Activated CD8-positive, alpha-beta T cell treated with anti-CD3 and anti-CD28 coated beads for 36 hours (primary cell): ENCODE measurements around the gene GJB5. TPM values are rescaled to one million over a fixed set of nuclear protein-coding genes. Genes with fewer than 3 reads are reported as not detected.

Experiments
- ATAC-seq: fragments of 200-7000 bp; cut with Tn5 transposase; one replicate; pipeline ENCODE4 v1.10.0; 2021; ENCODE audit warnings: mild to moderate bottlenecking, moderate library complexity
- CTCF ChIA-PET: fragments of 350-600 bp; sonication (Branson Sonifier 250); formaldehyde crosslinking; loops from one replicate; lab custom pipeline; 2021; ENCODE audit warnings: antibody characterized with exemption; lab: Charles Lee
- POLR2A ChIA-PET: fragments of 350-600 bp; sonication (Branson Sonifier 250); formaldehyde crosslinking; loops from one replicate; lab custom pipeline; 2021; ENCODE audit warnings: antibody characterized with exemption; lab: Charles Lee
- DNase-seq: peaks from one replicate; pipeline ENCODE4 v3.0.0-alpha.2; 2020
- H3K27ac Mint-ChIP-seq: one replicate; pipeline ENCODE4 v1.8.0; 2021; ENCODE audit warnings: mild to moderate bottlenecking, mixed read lengths
- H3K27me3 Mint-ChIP-seq: one replicate; pipeline ENCODE4 v1.8.0; 2021; ENCODE audit warnings: mixed read lengths
- H3K36me3 Mint-ChIP-seq: one replicate; pipeline ENCODE4 v1.8.0; 2021; ENCODE audit warnings: low read depth, mixed read lengths
- H3K4me1 Mint-ChIP-seq: one replicate; pipeline ENCODE4 v1.8.0; 2021; ENCODE audit warnings: low read depth, mixed read lengths
- H3K4me3 Mint-ChIP-seq: one replicate; pipeline ENCODE4 v1.8.0; 2021; ENCODE audit warnings: mild to moderate bottlenecking, moderate library complexity, mixed read lengths
- H3K9me3 Mint-ChIP-seq: one replicate; pipeline ENCODE4 v1.8.0; 2021; ENCODE audit warnings: mixed read lengths
- intact Hi-C: fragments of 100-400 bp; cut with micrococcal nuclease; formaldehyde crosslinking; loops from one replicate; pipeline ENCODE4 v1.10.0; 2022
- total RNA-seq, 2 experiments: library from RNA; stranded (reverse); gene quantifications; one replicate each; pipeline ENCODE4 v1.2.3, GENCODE V29; 2021
- TF ChIP-seq, protein P1 (sequence below): fragments of 200-600 bp; IDR thresholded peaks from one replicate; pipeline ENCODE4 v1.8.0; 2022; ENCODE audit warnings: antibody characterized with exemption, mild to moderate bottlenecking

Gene GJB5
- total RNA-seq, 2 experiments from 2014 or later, result not detected

DNA sequence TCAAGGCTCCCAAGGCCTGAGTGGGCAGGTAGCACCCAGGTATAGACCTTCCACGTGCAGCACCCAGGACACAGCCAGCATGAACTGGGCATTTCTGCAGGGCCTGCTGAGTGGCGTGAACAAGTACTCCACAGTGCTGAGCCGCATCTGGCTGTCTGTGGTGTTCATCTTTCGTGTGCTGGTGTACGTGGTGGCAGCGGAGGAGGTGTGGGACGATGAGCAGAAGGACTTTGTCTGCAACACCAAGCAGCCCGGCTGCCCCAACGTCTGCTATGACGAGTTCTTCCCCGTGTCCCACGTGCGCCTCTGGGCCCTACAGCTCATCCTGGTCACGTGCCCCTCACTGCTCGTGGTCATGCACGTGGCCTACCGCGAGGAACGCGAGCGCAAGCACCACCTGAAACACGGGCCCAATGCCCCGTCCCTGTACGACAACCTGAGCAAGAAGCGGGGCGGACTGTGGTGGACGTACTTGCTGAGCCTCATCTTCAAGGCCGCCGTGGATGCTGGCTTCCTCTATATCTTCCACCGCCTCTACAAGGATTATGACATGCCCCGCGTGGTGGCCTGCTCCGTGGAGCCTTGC lies 6.4 kb downstream of the GJB5 start:
- POLR2A ChIA-PET, result no interaction called here
- ATAC-seq, result no peak
- no peak for DNase-seq
- no peaks in the 10 kb centered on the region for H3K9me3 Mint-ChIP-seq
- H3K27ac Mint-ChIP-seq, result no peak overlapping the region
- H3K4me3 Mint-ChIP-seq, result no peak overlapping the region
- CTCF ChIA-PET, result no interaction called here
- no peaks in the 10 kb centered on the region for H3K36me3 Mint-ChIP-seq
- no peaks in the 10 kb centered on the region for H3K27me3 Mint-ChIP-seq
- intact Hi-C loops, result no loop called here
- H3K4me1 Mint-ChIP-seq, result no peaks in the 10 kb centered on the region
- TF ChIP-seq, protein P1, sequence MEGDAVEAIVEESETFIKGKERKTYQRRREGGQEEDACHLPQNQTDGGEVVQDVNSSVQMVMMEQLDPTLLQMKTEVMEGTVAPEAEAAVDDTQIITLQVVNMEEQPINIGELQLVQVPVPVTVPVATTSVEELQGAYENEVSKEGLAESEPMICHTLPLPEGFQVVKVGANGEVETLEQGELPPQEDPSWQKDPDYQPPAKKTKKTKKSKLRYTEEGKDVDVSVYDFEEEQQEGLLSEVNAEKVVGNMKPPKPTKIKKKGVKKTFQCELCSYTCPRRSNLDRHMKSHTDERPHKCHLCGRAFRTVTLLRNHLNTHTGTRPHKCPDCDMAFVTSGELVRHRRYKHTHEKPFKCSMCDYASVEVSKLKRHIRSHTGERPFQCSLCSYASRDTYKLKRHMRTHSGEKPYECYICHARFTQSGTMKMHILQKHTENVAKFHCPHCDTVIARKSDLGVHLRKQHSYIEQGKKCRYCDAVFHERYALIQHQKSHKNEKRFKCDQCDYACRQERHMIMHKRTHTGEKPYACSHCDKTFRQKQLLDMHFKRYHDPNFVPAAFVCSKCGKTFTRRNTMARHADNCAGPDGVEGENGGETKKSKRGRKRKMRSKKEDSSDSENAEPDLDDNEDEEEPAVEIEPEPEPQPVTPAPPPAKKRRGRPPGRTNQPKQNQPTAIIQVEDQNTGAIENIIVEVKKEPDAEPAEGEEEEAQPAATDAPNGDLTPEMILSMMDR, result no peak

DNA sequence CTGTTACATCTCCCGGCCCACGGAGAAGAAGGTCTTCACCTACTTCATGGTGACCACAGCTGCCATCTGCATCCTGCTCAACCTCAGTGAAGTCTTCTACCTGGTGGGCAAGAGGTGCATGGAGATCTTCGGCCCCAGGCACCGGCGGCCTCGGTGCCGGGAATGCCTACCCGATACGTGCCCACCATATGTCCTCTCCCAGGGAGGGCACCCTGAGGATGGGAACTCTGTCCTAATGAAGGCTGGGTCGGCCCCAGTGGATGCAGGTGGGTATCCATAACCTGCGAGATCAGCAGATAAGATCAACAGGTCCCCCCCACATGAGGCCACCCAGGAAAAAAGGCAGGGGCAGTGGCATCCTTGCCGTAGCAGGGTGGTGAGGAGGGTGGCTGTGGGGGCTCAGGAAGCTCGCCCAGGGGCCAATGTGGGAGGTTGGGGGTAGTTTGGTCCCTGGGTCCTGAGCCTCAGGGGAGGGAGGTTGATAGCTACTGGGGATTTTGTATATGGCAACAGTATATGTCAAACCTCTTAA lies 7.0 kb downstream of the GJB5 start:
- H3K9me3 Mint-ChIP-seq, result no peaks in the 10 kb centered on the region
- no peak overlapping the region for H3K27ac Mint-ChIP-seq
- intact Hi-C loops, result no loop called here
- ChIA-PET CTCF (no interaction called here), POLR2A (no interaction called here)
- H3K27me3 Mint-ChIP-seq, result no peaks in the 10 kb centered on the region
- ATAC-seq (no peak), DNase-seq (no peak)
- no peaks in the 10 kb centered on the region for H3K36me3 Mint-ChIP-seq
- H3K4me1 Mint-ChIP-seq, result no peaks in the 10 kb centered on the region
- no peak overlapping the region for H3K4me3 Mint-ChIP-seq
- TF ChIP-seq, protein P1, result no peak

DNA sequence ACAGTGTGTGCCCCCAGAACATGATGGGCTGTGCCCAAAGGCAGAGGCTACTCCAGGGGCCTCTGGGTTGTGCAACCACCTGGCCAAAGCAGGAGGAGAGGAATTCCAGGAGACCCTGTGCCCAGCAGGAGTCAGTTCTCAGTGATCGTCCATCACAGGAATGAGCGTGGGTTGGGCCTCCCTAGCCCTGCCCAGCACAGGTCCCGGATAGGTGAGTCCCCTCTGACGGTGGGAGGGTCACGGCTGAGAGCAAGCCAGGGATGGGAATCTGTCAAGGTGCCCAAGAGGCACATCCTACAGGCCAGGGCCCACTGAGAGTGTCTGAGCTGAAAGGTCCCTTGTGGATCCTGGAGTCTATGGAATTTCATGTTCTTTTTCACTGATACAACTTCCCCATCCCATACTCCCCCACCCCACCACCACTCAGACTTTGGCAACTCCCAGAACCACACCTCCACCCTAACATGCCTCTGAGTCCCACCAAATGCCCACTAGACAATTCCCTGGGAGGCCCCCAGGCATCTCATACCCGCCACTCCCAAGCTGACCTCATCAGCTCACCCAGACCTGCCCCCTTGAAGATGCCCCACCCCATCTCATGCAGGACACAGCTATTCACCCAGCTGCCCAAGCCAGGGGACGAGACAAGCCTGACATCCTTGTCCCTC lies 7.8 kb downstream of the GJB5 start:
- ChIA-PET CTCF (no interaction called here), POLR2A (interaction anchor here (0.6 kb wide), 1 partner anchor 1035 kb away, joined by 3 read pairs; no protein-coding TSS in a partner anchor)
- Mint-ChIP-seq H3K4me1 (no peaks in the 10 kb centered on the region), H3K36me3 (no peaks in the 10 kb centered on the region), H3K4me3 (no peak overlapping the region), H3K9me3 (no peaks in the 10 kb centered on the region), H3K27me3 (no peaks in the 10 kb centered on the region), H3K27ac (no peak overlapping the region)
- DNase-seq, result no peak
- intact Hi-C loops, result no loop called here
- no peak for ATAC-seq
- TF ChIP-seq, protein P1, result no peak

DNA sequence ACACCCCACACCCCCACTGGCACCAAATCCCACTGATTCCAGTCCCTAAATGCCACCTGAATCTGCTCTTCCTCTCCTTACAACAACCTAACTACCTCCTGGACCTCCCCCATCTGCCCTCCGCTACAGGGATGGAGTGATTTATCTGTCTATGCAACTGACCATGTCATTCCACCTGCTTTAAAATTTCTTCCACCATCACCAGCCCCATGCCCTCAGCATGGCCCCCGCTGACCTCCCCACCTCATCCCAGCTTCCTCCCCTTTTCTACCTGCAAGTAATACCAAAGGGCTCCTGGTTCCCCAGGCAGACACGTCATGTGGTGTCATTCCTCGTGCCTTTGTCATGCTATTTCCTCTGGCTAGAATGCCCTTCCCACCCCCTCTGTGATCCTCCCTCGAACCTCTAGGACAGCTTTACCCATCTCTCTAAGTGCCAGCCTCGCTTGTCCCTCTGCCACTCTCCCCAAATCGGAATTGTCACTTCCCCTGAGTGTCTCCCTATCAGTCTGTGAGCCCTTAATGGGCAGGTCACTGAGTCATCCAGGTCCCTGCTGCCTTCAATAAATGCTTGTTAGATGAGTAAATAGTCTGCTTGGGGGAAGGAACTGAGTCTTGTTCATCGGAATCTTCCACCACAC lies 8.4 kb downstream of the GJB5 start:
- Mint-ChIP-seq H3K4me1 (no peaks in the 10 kb centered on the region), H3K9me3 (no peaks in the 10 kb centered on the region), H3K4me3 (no peak overlapping the region), H3K27me3 (no peaks in the 10 kb centered on the region), H3K36me3 (no peaks in the 10 kb centered on the region), H3K27ac (no peak overlapping the region)
- ChIA-PET CTCF (no interaction called here), POLR2A (interaction anchor here (0.6 kb wide), 1 partner anchor 1034 kb away, joined by 3 read pairs; no protein-coding TSS in a partner anchor)
- intact Hi-C loops, result no loop called here
- no peak for ATAC-seq
- TF ChIP-seq, protein P1, result no peak
- DNase-seq, result no peak

DNA sequence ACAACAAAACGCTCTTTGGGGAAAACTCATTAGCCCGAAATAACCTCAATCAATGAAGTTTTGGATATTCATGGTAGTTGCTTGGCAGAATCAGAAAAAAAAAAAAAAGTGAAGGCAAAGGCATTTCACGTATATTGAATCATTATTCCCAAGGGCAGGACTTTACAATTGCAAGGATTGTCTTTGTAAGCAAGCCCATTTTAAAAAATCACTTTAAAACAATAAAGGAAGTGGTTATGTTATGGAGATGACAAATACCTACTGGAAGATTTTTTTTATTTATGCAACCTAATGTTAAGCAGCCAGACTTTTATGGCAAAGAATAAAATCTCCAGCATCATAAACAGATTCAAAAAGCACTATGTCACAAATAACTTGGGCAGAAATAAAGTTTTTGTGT lies 14.0 kb downstream of the GJB5 start:
- H3K9me3 Mint-ChIP-seq, result no peaks in the 10 kb centered on the region
- intact Hi-C loops, result no loop called here
- H3K4me1 Mint-ChIP-seq, result no peaks in the 10 kb centered on the region
- TF ChIP-seq, protein P1, result no peak
- POLR2A ChIA-PET, result no interaction called here
- no peaks in the 10 kb centered on the region for H3K36me3 Mint-ChIP-seq
- CTCF ChIA-PET, result no interaction called here
- H3K27ac Mint-ChIP-seq, result no peak overlapping the region
- DNase-seq (no peak), ATAC-seq (no peak)
- no peak overlapping the region for H3K4me3 Mint-ChIP-seq
- peaks cover 3% of the 10 kb centered on the region for H3K27me3 Mint-ChIP-seq
